ENCODE data around the gene CHADL.

DNA sequence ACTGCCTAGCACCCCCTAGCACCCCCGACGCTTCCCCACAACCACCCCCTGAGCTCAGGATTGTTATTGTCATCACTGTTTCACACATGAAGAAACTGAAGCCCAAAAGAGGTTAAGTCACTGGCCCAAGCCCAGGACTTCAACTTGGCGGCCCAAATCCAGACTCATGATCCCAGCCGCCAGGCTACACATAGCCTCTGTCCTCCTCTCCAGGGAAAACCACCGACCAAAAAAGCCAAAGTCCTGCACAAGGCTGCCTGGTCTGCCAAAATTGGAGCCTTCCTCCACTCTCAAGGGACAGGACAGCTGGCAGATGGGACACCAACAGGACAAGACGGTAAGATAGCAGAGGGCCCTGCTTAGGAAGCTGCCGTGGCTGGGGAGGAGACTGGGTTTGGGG lies 24.8 kb downstream of the CHADL start:
- TF ChIP-seq ZFP3 (tag by site-specific recombination; IDR thresholded peaks at IDR 0.05; ENCODE audit: low read depth): no peak
- no peak for TF ChIP-seq TRIM28 (IDR thresholded peaks at IDR 0.05; ENCODE audit: borderline replicate concordance, low read length)
- TF ChIP-seq TCF7L2 (IDR thresholded peaks at IDR 0.05; ENCODE audit: borderline replicate concordance, low read depth, low read length): no peak
- TF ChIP-seq, protein P1, sequence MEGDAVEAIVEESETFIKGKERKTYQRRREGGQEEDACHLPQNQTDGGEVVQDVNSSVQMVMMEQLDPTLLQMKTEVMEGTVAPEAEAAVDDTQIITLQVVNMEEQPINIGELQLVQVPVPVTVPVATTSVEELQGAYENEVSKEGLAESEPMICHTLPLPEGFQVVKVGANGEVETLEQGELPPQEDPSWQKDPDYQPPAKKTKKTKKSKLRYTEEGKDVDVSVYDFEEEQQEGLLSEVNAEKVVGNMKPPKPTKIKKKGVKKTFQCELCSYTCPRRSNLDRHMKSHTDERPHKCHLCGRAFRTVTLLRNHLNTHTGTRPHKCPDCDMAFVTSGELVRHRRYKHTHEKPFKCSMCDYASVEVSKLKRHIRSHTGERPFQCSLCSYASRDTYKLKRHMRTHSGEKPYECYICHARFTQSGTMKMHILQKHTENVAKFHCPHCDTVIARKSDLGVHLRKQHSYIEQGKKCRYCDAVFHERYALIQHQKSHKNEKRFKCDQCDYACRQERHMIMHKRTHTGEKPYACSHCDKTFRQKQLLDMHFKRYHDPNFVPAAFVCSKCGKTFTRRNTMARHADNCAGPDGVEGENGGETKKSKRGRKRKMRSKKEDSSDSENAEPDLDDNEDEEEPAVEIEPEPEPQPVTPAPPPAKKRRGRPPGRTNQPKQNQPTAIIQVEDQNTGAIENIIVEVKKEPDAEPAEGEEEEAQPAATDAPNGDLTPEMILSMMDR (tag by site-specific recombination; IDR thresholded peaks at IDR 0.05): no peak
- TF ChIP-seq ZNF184 (tag by site-specific recombination; IDR thresholded peaks at IDR 0.05): no peak
- no peak for TF ChIP-seq KLF10 (tag by site-specific recombination; IDR thresholded peaks at IDR 0.05)
- no peak for TF ChIP-seq ZNF623 (tag by site-specific recombination; IDR thresholded peaks at IDR 0.05)
- TF ChIP-seq ZNF791 (tag by site-specific recombination; IDR thresholded peaks at IDR 0.05): no peak
- no peak for TF ChIP-seq YY1 (tag by site-specific recombination; IDR thresholded peaks at IDR 0.05)
- TF ChIP-seq, protein P2, sequence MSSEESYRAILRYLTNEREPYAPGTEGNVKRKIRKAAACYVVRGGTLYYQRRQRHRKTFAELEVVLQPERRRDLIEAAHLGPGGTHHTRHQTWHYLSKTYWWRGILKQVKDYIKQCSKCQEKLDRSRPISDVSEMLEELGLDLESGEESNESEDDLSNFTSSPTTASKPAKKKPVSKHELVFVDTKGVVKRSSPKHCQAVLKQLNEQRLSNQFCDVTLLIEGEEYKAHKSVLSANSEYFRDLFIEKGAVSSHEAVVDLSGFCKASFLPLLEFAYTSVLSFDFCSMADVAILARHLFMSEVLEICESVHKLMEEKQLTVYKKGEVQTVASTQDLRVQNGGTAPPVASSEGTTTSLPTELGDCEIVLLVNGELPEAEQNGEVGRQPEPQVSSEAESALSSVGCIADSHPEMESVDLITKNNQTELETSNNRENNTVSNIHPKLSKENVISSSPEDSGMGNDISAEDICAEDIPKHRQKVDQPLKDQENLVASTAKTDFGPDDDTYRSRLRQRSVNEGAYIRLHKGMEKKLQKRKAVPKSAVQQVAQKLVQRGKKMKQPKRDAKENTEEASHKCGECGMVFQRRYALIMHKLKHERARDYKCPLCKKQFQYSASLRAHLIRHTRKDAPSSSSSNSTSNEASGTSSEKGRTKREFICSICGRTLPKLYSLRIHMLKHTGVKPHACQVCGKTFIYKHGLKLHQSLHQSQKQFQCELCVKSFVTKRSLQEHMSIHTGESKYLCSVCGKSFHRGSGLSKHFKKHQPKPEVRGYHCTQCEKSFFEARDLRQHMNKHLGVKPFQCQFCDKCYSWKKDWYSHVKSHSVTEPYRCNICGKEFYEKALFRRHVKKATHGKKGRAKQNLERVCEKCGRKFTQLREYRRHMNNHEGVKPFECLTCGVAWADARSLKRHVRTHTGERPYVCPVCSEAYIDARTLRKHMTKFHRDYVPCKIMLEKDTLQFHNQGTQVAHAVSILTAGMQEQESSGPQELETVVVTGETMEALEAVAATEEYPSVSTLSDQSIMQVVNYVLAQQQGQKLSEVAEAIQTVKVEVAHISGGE (tag by site-specific recombination; conservative IDR thresholded peaks at IDR 0.05; ENCODE audit: low read depth): no peak

Data from HEK293 (cell line).